Gastroesophageal sphincter (tissue), 3 donors: ENCODE data around the gene ATP5ME.

ENCODE experiments used
- EP300 ChIP-seq: sonication (generic); formaldehyde crosslinking; IDR thresholded peaks from one replicate; pipeline ENCODE4 v1.6.1; 2017; ENCODE audit warnings: antibody characterized with exemption, mild to moderate bottlenecking
- POLR2A ChIP-seq, 2 donors: fragments of 450-650 bp; IDR thresholded peaks; one replicate each; pipeline ENCODE4 v1.6.1; 2017; ENCODE audit warnings: antibody characterized with exemption in 2 of 2, mild to moderate bottlenecking in 2 of 2, moderate library complexity in 1 of 2
- TF ChIP-seq, protein P1 (sequence below), 4 experiments: fragments of 200-600 bp in 2 of 4; fragments of 450-650 bp in 2 of 4; sonication (generic) in 1 of 4; IDR thresholded peaks; one replicate each; pipeline ENCODE4 v1.5.1; 2017 to 2019; ENCODE audit warnings: antibody characterized with exemption in 4 of 4, mild to moderate bottlenecking in 2 of 4, moderate library complexity in 2 of 4

DNA sequence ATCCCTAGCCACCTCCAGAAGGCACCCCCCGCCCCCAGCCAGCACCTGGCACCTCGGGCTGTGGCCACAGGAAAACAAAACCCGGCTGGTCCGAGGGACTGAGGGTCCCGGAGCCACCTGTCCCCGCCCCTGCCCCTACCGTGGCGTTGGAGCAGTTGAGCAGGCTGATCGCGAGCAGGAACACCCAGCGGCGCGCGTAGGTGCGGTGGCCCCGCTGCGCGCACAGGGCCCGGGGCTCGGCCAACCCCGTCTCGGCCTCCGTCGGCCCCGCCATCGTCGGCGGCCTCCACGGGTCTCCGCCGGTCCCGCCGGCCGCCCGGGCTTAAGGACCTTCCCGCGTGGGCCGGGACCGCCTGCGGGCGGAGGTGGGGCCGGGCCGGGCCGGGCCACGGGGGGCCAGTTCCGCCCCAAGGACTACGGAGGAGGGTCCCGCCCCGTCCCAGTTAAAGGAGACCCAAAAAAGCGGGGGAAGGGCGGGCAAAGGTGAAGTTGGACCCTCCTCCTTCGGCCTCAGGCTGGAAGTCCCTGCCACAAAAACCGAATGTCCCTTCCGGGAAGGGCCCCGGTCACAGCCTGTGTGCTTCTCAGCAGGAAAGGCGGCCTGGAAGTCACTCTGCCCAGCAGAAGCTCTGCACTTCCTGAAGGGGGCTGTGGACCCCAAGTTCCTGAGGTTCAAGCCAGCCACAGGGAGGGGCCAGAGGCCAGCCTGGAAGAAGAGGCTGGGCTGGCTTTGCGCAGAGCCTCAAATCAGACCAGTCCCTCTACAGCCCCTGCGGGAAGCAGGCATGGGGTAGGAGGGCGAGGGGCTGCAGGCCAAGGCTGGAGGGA, 15.0 kb upstream of the ATP5ME start, which contains the start of gene SLC49A3:
- TF ChIP-seq, protein P1, sequence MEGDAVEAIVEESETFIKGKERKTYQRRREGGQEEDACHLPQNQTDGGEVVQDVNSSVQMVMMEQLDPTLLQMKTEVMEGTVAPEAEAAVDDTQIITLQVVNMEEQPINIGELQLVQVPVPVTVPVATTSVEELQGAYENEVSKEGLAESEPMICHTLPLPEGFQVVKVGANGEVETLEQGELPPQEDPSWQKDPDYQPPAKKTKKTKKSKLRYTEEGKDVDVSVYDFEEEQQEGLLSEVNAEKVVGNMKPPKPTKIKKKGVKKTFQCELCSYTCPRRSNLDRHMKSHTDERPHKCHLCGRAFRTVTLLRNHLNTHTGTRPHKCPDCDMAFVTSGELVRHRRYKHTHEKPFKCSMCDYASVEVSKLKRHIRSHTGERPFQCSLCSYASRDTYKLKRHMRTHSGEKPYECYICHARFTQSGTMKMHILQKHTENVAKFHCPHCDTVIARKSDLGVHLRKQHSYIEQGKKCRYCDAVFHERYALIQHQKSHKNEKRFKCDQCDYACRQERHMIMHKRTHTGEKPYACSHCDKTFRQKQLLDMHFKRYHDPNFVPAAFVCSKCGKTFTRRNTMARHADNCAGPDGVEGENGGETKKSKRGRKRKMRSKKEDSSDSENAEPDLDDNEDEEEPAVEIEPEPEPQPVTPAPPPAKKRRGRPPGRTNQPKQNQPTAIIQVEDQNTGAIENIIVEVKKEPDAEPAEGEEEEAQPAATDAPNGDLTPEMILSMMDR (IDR thresholded peaks at IDR 0.05): no peak
- TF ChIP-seq EP300 (no peak), POLR2A (IDR thresholded peaks at IDR 0.05) (peak in 1 of 2 donors; percentile 10)
